Mesenchymal stem cell (in vitro differentiated cells and primary cell): ENCODE measurements around the gene RIPPLY3.

Source experiments
- DNase-seq: peaks from one replicate; pipeline ENCODE4 v3.0.0-alpha.2; 2013
- H2AFZ ChIP-seq: one replicate; pipeline ENCODE4 v1.6.1; 2013; ENCODE audit warnings: low read depth, mild to moderate bottlenecking, control low read depth, inconsistent platforms, low read length, moderate library complexity
- H2AK5ac ChIP-seq: 2 replicates; pipeline ENCODE4 v1.6.1; 2013; ENCODE audit warnings: low read length, moderate library complexity, mild to moderate bottlenecking, inconsistent platforms; ENCODE audit not compliant: severe bottlenecking
- H2BK120ac ChIP-seq: one replicate; pipeline ENCODE4 v1.6.1; 2013; ENCODE audit warnings: low read depth, mild to moderate bottlenecking, inconsistent platforms, low read length, moderate library complexity
- H2BK12ac ChIP-seq, 2 experiments: one replicate each; pipeline ENCODE4 v1.6.1; 2013; ENCODE audit warnings: inconsistent platforms in 2 of 2, low read length in 2 of 2, mild to moderate bottlenecking in 2 of 2, moderate library complexity in 2 of 2, control low read depth in 1 of 2
- H2BK15ac ChIP-seq: one replicate; pipeline ENCODE4 v1.6.1; 2013; ENCODE audit warnings: mild to moderate bottlenecking, low read depth, inconsistent platforms; ENCODE audit not compliant: poor library complexity, severe bottlenecking
- H2BK5ac ChIP-seq: 2 replicates; pipeline ENCODE4 v1.6.1; 2013; ENCODE audit warnings: low read depth, mild to moderate bottlenecking, low read length, control low read depth, inconsistent platforms; ENCODE audit not compliant: poor library complexity, severe bottlenecking
- H3K14ac ChIP-seq, 2 experiments: one replicate each; pipeline ENCODE4 v1.6.1; 2013; ENCODE audit warnings: inconsistent platforms in 2 of 2, low read length in 2 of 2, control low read depth in 1 of 2, mild to moderate bottlenecking in 1 of 2, moderate library complexity in 1 of 2
- H3K18ac ChIP-seq, 2 experiments: one replicate each; pipeline ENCODE4 v1.6.1; 2013; ENCODE audit warnings: inconsistent platforms in 2 of 2, low read length in 2 of 2, control low read depth in 1 of 2, low read depth in 1 of 2, mild to moderate bottlenecking in 1 of 2
- H3K23ac ChIP-seq, 2 experiments: one replicate each; pipeline ENCODE4 v1.6.1; 2013; ENCODE audit warnings: inconsistent platforms in 2 of 2, low read length in 2 of 2, mild to moderate bottlenecking in 2 of 2, moderate library complexity in 2 of 2, control low read depth in 1 of 2
- H3K27ac ChIP-seq: 2 replicates; pipeline ENCODE4 v1.5.1; 2013; ENCODE audit warnings: mild to moderate bottlenecking, moderate library complexity, low read length, control low read depth, inconsistent platforms; ENCODE audit not compliant: poor library complexity, severe bottlenecking
- H3K27me3 ChIP-seq, 2 experiments: 2 replicates each; pipeline versions ENCODE4 v1.6.1 to v1.7.0; 2013; ENCODE audit warnings: low read length in 2 of 2, mild to moderate bottlenecking in 2 of 2, moderate library complexity in 2 of 2, control low read depth in 1 of 2, inconsistent platforms in 1 of 2; ENCODE audit not compliant: control insufficient read depth in 1 of 2, insufficient read depth in 1 of 2
- H3K36me3 ChIP-seq, 2 experiments: 2 replicates each; pipeline versions ENCODE4 v1.6.1 to v1.7.0; 2013; ENCODE audit warnings: low read length in 2 of 2, control low read depth in 1 of 2, inconsistent platforms in 1 of 2, low read depth in 1 of 2, mild to moderate bottlenecking in 1 of 2; ENCODE audit not compliant: insufficient read depth in 2 of 2, control insufficient read depth in 1 of 2
- H3K4ac ChIP-seq, 2 experiments: one replicate each; pipeline ENCODE4 v1.6.1; 2013; ENCODE audit warnings: inconsistent platforms in 2 of 2, low read length in 2 of 2, mild to moderate bottlenecking in 2 of 2, moderate library complexity in 2 of 2, control low read depth in 1 of 2, low read depth in 1 of 2
- H3K4me1 ChIP-seq: 2 replicates; pipeline ENCODE4 v1.6.1; 2013; ENCODE audit warnings: low read depth, low read length, control low read depth; ENCODE audit not compliant: control insufficient read depth, insufficient read depth
- H3K4me2 ChIP-seq: 2 replicates; pipeline ENCODE4 v1.6.1; 2013; ENCODE audit warnings: low read length, mild to moderate bottlenecking, inconsistent platforms; ENCODE audit not compliant: poor library complexity, severe bottlenecking
- H3K4me3 ChIP-seq, 2 experiments: 2 replicates each; pipeline versions ENCODE4 v1.5.1 to v1.7.0; 2013; ENCODE audit warnings: low read length in 2 of 2, mild to moderate bottlenecking in 2 of 2, control low read depth in 1 of 2, low read depth in 1 of 2; ENCODE audit not compliant: insufficient read depth in 1 of 2
- H3K79me1 ChIP-seq: replicated peaks from 2 replicates; pipeline ENCODE4 v1.6.1; 2013; ENCODE audit warnings: mild to moderate bottlenecking, control low read depth, low read length, inconsistent platforms; ENCODE audit not compliant: poor library complexity, severe bottlenecking
- H3K9ac ChIP-seq: 2 replicates; pipeline ENCODE4 v1.7.0; 2013; ENCODE audit warnings: mild to moderate bottlenecking, low read length, moderate library complexity
- H3K9me3 ChIP-seq: 2 replicates; pipeline ENCODE4 v1.7.0; 2013; ENCODE audit warnings: mild to moderate bottlenecking, low read length; ENCODE audit not compliant: control insufficient read depth
- H4K8ac ChIP-seq: one replicate; pipeline ENCODE4 v1.6.1; 2013; ENCODE audit warnings: inconsistent platforms, mild to moderate bottlenecking, low read length, moderate library complexity
- H4K91ac ChIP-seq: one replicate; pipeline ENCODE4 v1.6.1; 2013; ENCODE audit warnings: mild to moderate bottlenecking, low read length, inconsistent platforms
- WGBS: methylation state at CpG from one replicate; pipeline ENCODE4 v1.1.7; 2013; ENCODE audit warnings: mixed read lengths; 5-methylcytosine and 5-hydroxymethylcytosine counted together

Gene RIPPLY3

GRCh38 chr21:36966066-36966820, 40.3 kb upstream of the RIPPLY3 start, which contains the start of gene HLCS:
TSS of gene HLCS (minus strand) at chr21:36966669. CDS start at chr21:36966638, 31 bp downstream.
- Histone ChIP-seq H3K14ac (peak within 1 kb of the TSS; percentile 79 to 96), H3K23ac (peak within 1 kb of the TSS in 1 of 2 experiments; percentile 46), H4K91ac (peak within 1 kb of the TSS; percentile 91), H3K4me3 (peak within 1 kb of the TSS; percentile 77 to 83), H3K9ac (peak within 1 kb of the TSS; percentile 91), H2BK5ac (no peak within 1 kb of the TSS), H3K18ac (peak within 1 kb of the TSS; percentile 95 to 96), H2BK12ac (peak within 1 kb of the TSS; percentile 6 to 32), H4K8ac (peak within 1 kb of the TSS; percentile 99), H3K4ac (peak within 1 kb of the TSS; percentile 78 to 93), H3K27me3 (no peaks in the 10 kb centered on the region), H3K36me3 (peaks cover 0 to 2% of the 10 kb centered on the region in 2 experiments), H3K79me1 (peaks cover 16% of the 10 kb centered on the region), H3K4me1 (peaks cover 5% of the 10 kb centered on the region), H2AFZ (peak within 1 kb of the TSS; percentile 62), H2BK15ac (peak within 1 kb of the TSS; percentile 23), H3K27ac (no peak within 1 kb of the TSS), H2BK120ac (peak within 1 kb of the TSS; percentile 96), H3K4me2 (peak within 1 kb of the TSS; percentile 89), H2AK5ac (no peak within 1 kb of the TSS), H3K9me3 (no peaks in the 10 kb centered on the region)
- peak; percentile 55 for DNase-seq
- 4% methylated on average over 38 of the region's 101 CpGs for WGBS

DNA sequence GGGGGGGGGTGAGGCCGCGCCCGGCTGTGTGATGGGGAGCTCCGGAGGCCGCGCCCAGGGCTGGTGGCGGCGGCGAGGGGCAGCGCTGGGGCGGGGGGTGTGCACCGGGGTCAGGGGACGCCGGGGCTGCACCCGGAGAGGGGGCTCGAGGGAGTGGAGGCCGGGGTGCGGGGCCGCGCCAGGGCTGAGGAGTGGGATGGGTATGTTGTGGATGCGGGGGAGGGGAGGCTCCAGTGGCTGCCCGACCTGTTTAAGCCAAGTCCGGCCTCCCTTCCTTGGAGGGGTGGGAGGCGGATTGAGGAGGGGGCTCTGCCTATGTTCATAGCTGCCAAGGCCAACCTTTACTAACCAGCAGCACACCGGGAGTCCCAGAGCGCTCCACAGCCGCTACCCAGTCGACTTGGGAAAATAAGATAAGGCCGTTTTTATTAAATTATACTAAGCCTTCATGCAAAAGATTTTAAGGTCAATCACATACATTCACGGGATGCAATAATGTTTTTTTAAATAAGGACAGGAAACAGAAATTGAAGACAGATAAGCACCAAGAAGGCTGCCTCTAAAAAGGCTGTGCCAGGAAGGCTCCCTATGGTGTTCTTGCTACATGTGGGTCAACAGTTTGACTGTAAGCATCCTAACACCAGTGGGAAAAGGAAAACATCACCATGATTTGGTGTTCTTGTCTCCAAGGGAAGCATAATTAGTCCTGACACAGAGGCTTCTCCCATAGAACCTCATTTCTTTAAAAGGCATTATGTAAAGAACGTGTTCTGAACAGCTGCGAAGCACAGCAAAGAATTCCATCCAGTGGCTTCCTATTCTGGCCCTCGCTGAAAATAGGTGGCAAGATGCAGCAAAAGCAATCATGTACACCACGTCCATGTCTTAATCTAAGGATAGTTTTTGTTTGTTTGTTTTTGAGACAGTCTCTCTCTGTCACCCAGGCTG, 39.4 kb upstream of the RIPPLY3 start:
- Histone ChIP-seq H3K27me3 (no peaks in the 10 kb centered on the region), H3K23ac (no peak overlapping the region), H4K91ac (peak overlapping the region; percentile 82), H2AFZ (peak overlapping the region; percentile 46), H3K4me3 (peak overlapping the region; percentile 77 to 80), H2AK5ac (no peak overlapping the region), H3K9me3 (no peaks in the 10 kb centered on the region), H3K18ac (peak overlapping the region; percentile 89 to 92), H3K4ac (peak overlapping the region in 1 of 2 experiments; percentile 40), H3K4me2 (peak overlapping the region; percentile 70), H3K36me3 (no peaks in the 10 kb centered on the region), H2BK15ac (peak overlapping the region; percentile 7), H2BK5ac (no peak overlapping the region), H3K27ac (no peak overlapping the region), H2BK120ac (peak overlapping the region; percentile 96), H3K9ac (peak overlapping the region; percentile 84), H3K79me1 (peaks cover 16% of the 10 kb centered on the region), H4K8ac (peak overlapping the region; percentile 99), H3K14ac (peak overlapping the region; percentile 26 to 79), H2BK12ac (peak overlapping the region in 1 of 2 experiments; percentile 32), H3K4me1 (peaks cover 5% of the 10 kb centered on the region)
- WGBS = 31% methylated on average over 15 of the region's 34 CpGs
- peak; percentile 37 for DNase-seq

DNA sequence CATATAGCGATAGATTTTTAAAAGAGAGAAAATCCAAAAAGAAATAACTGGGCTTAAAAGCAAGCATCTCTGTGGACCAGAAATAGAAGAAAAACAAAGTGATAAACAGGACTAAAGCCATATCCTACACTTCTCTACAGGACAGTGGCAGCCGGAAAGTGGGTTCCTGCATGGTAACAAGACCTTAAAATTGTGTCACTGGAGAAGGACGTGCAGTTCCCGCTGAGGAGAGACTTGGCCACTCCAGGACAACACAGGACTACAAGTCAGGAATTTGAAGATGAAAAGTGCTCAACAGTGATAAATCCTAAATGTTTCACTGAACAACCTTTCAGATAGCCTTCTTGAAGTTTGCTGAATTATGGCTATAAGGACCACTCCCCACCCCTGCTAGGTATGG, 38.1 kb upstream of the RIPPLY3 start:
- peaks cover 5% of the 10 kb centered on the region for H3K4me1 ChIP-seq
- no peak overlapping the region for H4K8ac ChIP-seq
- H2BK5ac ChIP-seq = no peak overlapping the region
- no peak overlapping the region for H3K14ac ChIP-seq
- H3K9me3 ChIP-seq = no peaks in the 10 kb centered on the region
- no peak overlapping the region for H3K4ac ChIP-seq
- no peak overlapping the region for H3K18ac ChIP-seq
- no peak overlapping the region for H3K27ac ChIP-seq
- H3K36me3 ChIP-seq = no peaks in the 10 kb centered on the region
- no peak overlapping the region for H2AK5ac ChIP-seq
- H3K4me2 ChIP-seq = no peak overlapping the region
- peaks cover 13% of the 10 kb centered on the region for H3K79me1 ChIP-seq
- no peak overlapping the region for H3K4me3 ChIP-seq
- H4K91ac ChIP-seq = no peak overlapping the region
- H3K27me3 ChIP-seq = no peaks in the 10 kb centered on the region
- no peak for DNase-seq
- no peak overlapping the region for H2BK120ac ChIP-seq
- no peak overlapping the region for H3K9ac ChIP-seq
- H2BK15ac ChIP-seq = no peak overlapping the region
- WGBS = 85% methylated on average over 3 of the region's 4 CpGs
- H3K23ac ChIP-seq = no peak overlapping the region
- H2BK12ac ChIP-seq = no peak overlapping the region
- no peak overlapping the region for H2AFZ ChIP-seq

- Histone ChIP-seq H2BK15ac (no peak overlapping the region), H3K4ac (no peak overlapping the region), H3K9me3 (no peaks in the 10 kb centered on the region), H3K23ac (no peak overlapping the region), H2AFZ (no peak overlapping the region), H3K14ac (no peak overlapping the region), H2BK12ac (no peak overlapping the region), H3K27me3 (no peaks in the 10 kb centered on the region), H3K27ac (no peak overlapping the region), H3K4me2 (no peak overlapping the region), H4K8ac (no peak overlapping the region), H2BK5ac (no peak overlapping the region), H4K91ac (no peak overlapping the region), H3K18ac (no peak overlapping the region), H3K36me3 (no peaks in the 10 kb centered on the region), H2AK5ac (no peak overlapping the region), H3K9ac (no peak overlapping the region), H3K4me1 (peaks cover 5% of the 10 kb centered on the region), H2BK120ac (no peak overlapping the region), H3K79me1 (peaks cover 13% of the 10 kb centered on the region), H3K4me3 (no peak overlapping the region)
- 100% methylated on average over 1 of the region's 1 CpG for WGBS
- no peak for DNase-seq
Measured at GRCh38 chr21:36968976-36969375, 37.5 kb upstream of the RIPPLY3 start.
